ENCODE measurements around the gene AGAP2.
"Not testable (repeated sequence)": the region's sequence is repeated elsewhere in the genome, so short reads cannot be mapped to it uniquely, and the experiment has no call there.

Gene AGAP2

GRCh38 chr12:57719777-57720605 is 18.6 kb downstream of the AGAP2 start:
- Mint-ChIP-seq H3K9me3 (no peaks in the 10 kb centered on the region), H3K36me3 (ENCODE audit: low read depth) (peaks cover 72% of the 10 kb centered on the region), H3K27ac (peak overlapping the region; percentile 61), H3K4me3 (no peak overlapping the region), H3K4me1 (ENCODE audit: low read depth) (peaks cover 3% of the 10 kb centered on the region), H3K27me3 (no peaks in the 10 kb centered on the region)
- no peak for DNase-seq

GRCh38 chr12:57718641-57719528 is 19.7 kb downstream of the AGAP2 start:
- H3K9me3 Mint-ChIP-seq, result no peaks in the 10 kb centered on the region
- H3K4me1 Mint-ChIP-seq (ENCODE audit: low read depth), result no peaks in the 10 kb centered on the region
- DNase-seq, result no peak
- no peaks in the 10 kb centered on the region for H3K27me3 Mint-ChIP-seq
- no peak overlapping the region for H3K4me3 Mint-ChIP-seq
- H3K27ac Mint-ChIP-seq, result peak overlapping the region; percentile 51
- H3K36me3 Mint-ChIP-seq (ENCODE audit: low read depth), result peaks cover 71% of the 10 kb centered on the region

- Mint-ChIP-seq H3K4me1 (ENCODE audit: low read depth) (no peaks in the 10 kb centered on the region), H3K27me3 (no peaks in the 10 kb centered on the region), H3K36me3 (ENCODE audit: low read depth) (peaks cover 76% of the 10 kb centered on the region), H3K27ac (peak overlapping the region; percentile 51), H3K9me3 (no peaks in the 10 kb centered on the region), H3K4me3 (no peak overlapping the region)
- no peak for DNase-seq
Measured at GRCh38 chr12:57717846-57718640, 20.5 kb downstream of the AGAP2 start.

- peaks cover 79% of the 10 kb centered on the region for H3K36me3 Mint-ChIP-seq (ENCODE audit: low read depth)
- no peak for DNase-seq
- H3K4me1 Mint-ChIP-seq (ENCODE audit: low read depth), result no peaks in the 10 kb centered on the region
- H3K27ac Mint-ChIP-seq, result no peak overlapping the region
- no peaks in the 10 kb centered on the region for H3K9me3 Mint-ChIP-seq
- H3K4me3 Mint-ChIP-seq, result no peak overlapping the region
- no peaks in the 10 kb centered on the region for H3K27me3 Mint-ChIP-seq
Measured at GRCh38 chr12:57717131-57717530, 21.4 kb downstream of the AGAP2 start.

GRCh38 chr12:57716305-57716704 is 22.2 kb downstream of the AGAP2 start:
- H3K27me3 Mint-ChIP-seq, result no peaks in the 10 kb centered on the region
- H3K4me3 Mint-ChIP-seq, result no peak overlapping the region
- DNase-seq, result no peak
- peaks cover 79% of the 10 kb centered on the region for H3K36me3 Mint-ChIP-seq (ENCODE audit: low read depth)
- H3K27ac Mint-ChIP-seq, result no peak overlapping the region
- H3K4me1 Mint-ChIP-seq (ENCODE audit: low read depth), result no peaks in the 10 kb centered on the region
- no peaks in the 10 kb centered on the region for H3K9me3 Mint-ChIP-seq

- H3K27ac Mint-ChIP-seq, result peak overlapping the region; percentile 22
- no peaks in the 10 kb centered on the region for H3K27me3 Mint-ChIP-seq
- peaks cover 77% of the 10 kb centered on the region for H3K36me3 Mint-ChIP-seq (ENCODE audit: low read depth)
- H3K9me3 Mint-ChIP-seq, result no peaks in the 10 kb centered on the region
- no peak overlapping the region for H3K4me3 Mint-ChIP-seq
- no peak for DNase-seq
- H3K4me1 Mint-ChIP-seq (ENCODE audit: low read depth), result no peaks in the 10 kb centered on the region
Measured at GRCh38 chr12:57715786-57716185, 22.8 kb downstream of the AGAP2 start.

GRCh38 chr12:57715036-57715748 is 23.4 kb downstream of the AGAP2 start:
- DNase-seq; H3K27ac Mint-ChIP-seq; H3K9me3 Mint-ChIP-seq; H3K4me1 Mint-ChIP-seq (ENCODE audit: low read depth); H3K27me3 Mint-ChIP-seq; H3K4me3 Mint-ChIP-seq: not testable (repeated sequence)
- peaks cover 73% of the 10 kb centered on the region for H3K36me3 Mint-ChIP-seq (ENCODE audit: low read depth)

GRCh38 chr12:57713209-57713608 is 25.3 kb downstream of the AGAP2 start:
- no peak overlapping the region for H3K4me3 Mint-ChIP-seq
- H3K9me3 Mint-ChIP-seq, result no peaks in the 10 kb centered on the region
- H3K27me3 Mint-ChIP-seq, result no peaks in the 10 kb centered on the region
- DNase-seq, result no peak
- peaks cover 64% of the 10 kb centered on the region for H3K36me3 Mint-ChIP-seq (ENCODE audit: low read depth)
- H3K4me1 Mint-ChIP-seq (ENCODE audit: low read depth), result peaks cover 1% of the 10 kb centered on the region
- H3K27ac Mint-ChIP-seq, result no peak overlapping the region

- no peaks in the 10 kb centered on the region for H3K9me3 Mint-ChIP-seq
- H3K4me1 Mint-ChIP-seq (ENCODE audit: low read depth), result peaks cover 1% of the 10 kb centered on the region
- no peak overlapping the region for H3K4me3 Mint-ChIP-seq
- no peak overlapping the region for H3K27ac Mint-ChIP-seq
- no peaks in the 10 kb centered on the region for H3K27me3 Mint-ChIP-seq
- no peak for DNase-seq
- H3K36me3 Mint-ChIP-seq (ENCODE audit: low read depth), result peaks cover 62% of the 10 kb centered on the region
Measured at GRCh38 chr12:57712701-57713100, 25.8 kb downstream of the AGAP2 start.

- Mint-ChIP-seq H3K4me1 (ENCODE audit: low read depth) (peaks cover 3% of the 10 kb centered on the region), H3K36me3 (ENCODE audit: low read depth) (peaks cover 71% of the 10 kb centered on the region), H3K9me3 (peaks cover 4% of the 10 kb centered on the region), H3K4me3 (no peak overlapping the region), H3K27ac (no peak overlapping the region), H3K27me3 (no peaks in the 10 kb centered on the region)
- no peak for DNase-seq
Measured at GRCh38 chr12:57708296-57708695, 30.2 kb downstream of the AGAP2 start.

- Mint-ChIP-seq H3K27ac (no peak overlapping the region), H3K4me3 (no peak overlapping the region), H3K27me3 (no peaks in the 10 kb centered on the region), H3K9me3 (peaks cover 10% of the 10 kb centered on the region), H3K4me1 (ENCODE audit: low read depth) (peaks cover 4% of the 10 kb centered on the region), H3K36me3 (ENCODE audit: low read depth) (peaks cover 75% of the 10 kb centered on the region)
- no peak for DNase-seq
Measured at GRCh38 chr12:57707250-57707649, 31.3 kb downstream of the AGAP2 start.

GRCh38 chr12:57700317-57700716 is 38.2 kb downstream of the AGAP2 start:
- Mint-ChIP-seq H3K4me3 (no peak overlapping the region), H3K27me3 (no peaks in the 10 kb centered on the region), H3K9me3 (peaks cover 10% of the 10 kb centered on the region), H3K27ac (no peak overlapping the region), H3K4me1 (ENCODE audit: low read depth) (peaks cover 6% of the 10 kb centered on the region), H3K36me3 (ENCODE audit: low read depth) (peaks cover 87% of the 10 kb centered on the region)
- no peak for DNase-seq

- no peak for DNase-seq
- Mint-ChIP-seq H3K27me3 (no peaks in the 10 kb centered on the region), H3K27ac (no peak overlapping the region), H3K4me1 (ENCODE audit: low read depth) (peaks cover 6% of the 10 kb centered on the region), H3K4me3 (no peak overlapping the region), H3K36me3 (ENCODE audit: low read depth) (peaks cover 69% of the 10 kb centered on the region), H3K9me3 (peaks cover 6% of the 10 kb centered on the region)
Measured at GRCh38 chr12:57698414-57698813, 40.1 kb downstream of the AGAP2 start.

GRCh38 chr12:57697076-57697475 is 41.5 kb downstream of the AGAP2 start:
- H3K27ac Mint-ChIP-seq, result no peak overlapping the region
- no peak for DNase-seq
- H3K4me3 Mint-ChIP-seq, result no peak overlapping the region
- no peaks in the 10 kb centered on the region for H3K27me3 Mint-ChIP-seq
- peaks cover 56% of the 10 kb centered on the region for H3K36me3 Mint-ChIP-seq (ENCODE audit: low read depth)
- no peaks in the 10 kb centered on the region for H3K9me3 Mint-ChIP-seq
- peaks cover 3% of the 10 kb centered on the region for H3K4me1 Mint-ChIP-seq (ENCODE audit: low read depth)

All from activated T-cell treated with anti-CD3 and anti-CD28 coated beads, Interleukin-2, amount 50 U/mL, for 24 hours (primary cell).